Endothelial cell of umbilical vein (primary cell): ENCODE measurements around the gene ALK. TPM values are rescaled to one million over a fixed set of nuclear protein-coding genes. Genes with fewer than 3 reads are reported as not detected.

Source experiments
- BruUV-seq: library from RNA; stranded (reverse); fragments of 400-500 nt; replicated peaks from 2 replicates; lab custom pipeline; 2021; lab: Mats Ljungman, UMichigan
- CTCF ChIA-PET: fragments of 300-600, 350-600 bp; sonication (Branson Sonifier 250); formaldehyde crosslinking; loops from one replicate; lab custom pipeline; 2021; ENCODE audit warnings: antibody characterized with exemption, inconsistent platforms; lab: Charles Lee
- POLR2A ChIA-PET: fragments of 300-600, 350-600 bp; sonication (Branson Sonifier 250); formaldehyde crosslinking; loops from one replicate; lab custom pipeline; 2021; ENCODE audit warnings: antibody characterized with exemption, inconsistent platforms; lab: Charles Lee
- DNase-seq: peaks from one replicate; pipeline ENCODE4 v3.0.0-alpha.2; 2011; ENCODE audit warnings: low read depth, low spot score
- FAIRE-seq: peaks from 2 replicates; lab custom pipeline; 2011; peaks lifted over from hg19 to GRCh38; lab: Jason Lieb, UNC
- H2AFZ ChIP-seq: 2 replicates; pipeline ENCODE4 v1.6.0; 2012; ENCODE audit warnings: low read depth, low read length, control low read depth, inconsistent platforms
- H3K27ac ChIP-seq: 2 replicates; pipeline ENCODE4 v1.5.1; 2011; ENCODE audit warnings: low read depth, mild to moderate bottlenecking, control low read depth, low read length, moderate library complexity; ENCODE audit not compliant: insufficient read depth
- H3K27me3 ChIP-seq, 2 experiments: 2 replicates each; pipeline versions ENCODE4 v1.6.0 to v1.6.1; 2011; ENCODE audit warnings: low read length in 2 of 2, mixed read lengths in 1 of 2; ENCODE audit not compliant: control insufficient read depth in 2 of 2, insufficient read depth in 2 of 2
- H3K36me3 ChIP-seq, 2 experiments: 2 replicates in 1 of 2; 3 replicates in 1 of 2; pipeline ENCODE4 v1.5.1; 2011; ENCODE audit warnings: low read length in 2 of 2, mild to moderate bottlenecking in 1 of 2, moderate library complexity in 1 of 2; ENCODE audit not compliant: control insufficient read depth in 2 of 2, insufficient read depth in 2 of 2; ENCODE audit errors: extremely low read depth in 1 of 2
- H3K4me1 ChIP-seq: 3 replicates; pipeline ENCODE4 v1.5.1; 2011; ENCODE audit warnings: mild to moderate bottlenecking, low read length; ENCODE audit not compliant: control insufficient read depth, insufficient read depth; ENCODE audit errors: extremely low read depth
- H3K4me2 ChIP-seq: 2 replicates; pipeline ENCODE4 v1.6.1; 2011; ENCODE audit warnings: low read length, control low read depth, mixed read lengths; ENCODE audit not compliant: insufficient read depth
- H3K4me3 ChIP-seq, 3 experiments: fragments of 200-600 bp in 1 of 3; sonication (generic), shearing (Covaris generic) in 1 of 3; replicated peaks in 1 of 3; 2 replicates each; pipeline ENCODE4 v1.5.1; 2011 to 2016; ENCODE audit warnings: control low read depth in 3 of 3, low read length in 3 of 3, mild to moderate bottlenecking in 2 of 3, inconsistent platforms in 1 of 3, low read depth in 1 of 3, moderate library complexity in 1 of 3; ENCODE audit not compliant: insufficient read depth in 1 of 3
- H3K79me2 ChIP-seq: 2 replicates; pipeline ENCODE4 v1.6.0; 2012; ENCODE audit warnings: low read length, inconsistent platforms; ENCODE audit not compliant: control insufficient read depth, insufficient read depth
- H3K9ac ChIP-seq: replicated peaks from 2 replicates; pipeline ENCODE3; 2011; ENCODE audit warnings: low read length, control low read depth; ENCODE audit not compliant: insufficient read depth; ENCODE audit errors: extremely low read depth
- H3K9me1 ChIP-seq: replicated peaks from 3 replicates; pipeline ENCODE4 v1.6.0; 2011; ENCODE audit warnings: mild to moderate bottlenecking, low read length; ENCODE audit not compliant: control insufficient read depth, insufficient read depth; ENCODE audit errors: extremely low read depth
- H3K9me3 ChIP-seq: replicated peaks from 2 replicates; pipeline ENCODE4 v1.5.1; 2012; ENCODE audit warnings: low read length, inconsistent platforms; ENCODE audit not compliant: control insufficient read depth, insufficient read depth
- H4K20me1 ChIP-seq: replicated peaks from 2 replicates; pipeline ENCODE3; 2011; ENCODE audit warnings: mild to moderate bottlenecking, low read length; ENCODE audit not compliant: control insufficient read depth, insufficient read depth; ENCODE audit errors: extremely low read depth
- CTCF ChIP-seq, 2 donors: IDR thresholded peaks; 1 replicate in 1 of 2; 2 replicates in 1 of 2; pipeline ENCODE4 v1.5.1; 2011; ENCODE audit warnings: low read length in 2 of 2, mild to moderate bottlenecking in 2 of 2, moderate library complexity in 2 of 2, control low read depth in 1 of 2, inconsistent platforms in 1 of 2, low read depth in 1 of 2; ENCODE audit not compliant: insufficient read depth in 1 of 2; ENCODE audit errors: extremely low read depth in 1 of 2
- EZH2 ChIP-seq: IDR thresholded peaks from 2 replicates; pipeline ENCODE4 v1.6.1; 2012; ENCODE audit warnings: borderline replicate concordance, low read depth, mild to moderate bottlenecking, moderate library complexity, low read length, inconsistent platforms; ENCODE audit not compliant: severe bottlenecking
- FOS ChIP-seq: IDR thresholded peaks from 2 replicates; pipeline ENCODE4 v1.6.1; 2011; ENCODE audit warnings: mild to moderate bottlenecking, low read length, moderate library complexity, borderline replicate concordance; ENCODE audit not compliant: insufficient read depth
- GATA2 ChIP-seq: IDR thresholded peaks from 2 replicates; pipeline ENCODE4 v1.7.0; 2011; ENCODE audit warnings: low read depth, mild to moderate bottlenecking, moderate library complexity, mixed read lengths, low read length; ENCODE audit not compliant: insufficient read length, insufficient read depth
- MAX ChIP-seq: IDR thresholded peaks from 2 replicates; pipeline ENCODE4 v1.6.1; 2011; ENCODE audit not compliant: insufficient read depth, insufficient read length
- MYC ChIP-seq: IDR thresholded peaks from one replicate; pipeline ENCODE4 v1.6.1; 2011; ENCODE audit warnings: mild to moderate bottlenecking, low read depth, low read length
- POLR2A ChIP-seq: IDR thresholded peaks from 2 replicates; pipeline ENCODE4 v1.6.1; 2012; ENCODE audit warnings: low read depth, mild to moderate bottlenecking, control low read depth, low read length
- POLR2AphosphoS5 ChIP-seq: IDR thresholded peaks from 2 replicates; pipeline ENCODE4 v1.6.1; 2012; ENCODE audit warnings: low read depth, mild to moderate bottlenecking, control low read depth, low read length, moderate library complexity; ENCODE audit not compliant: insufficient read depth
- dilution Hi-C: fragments of 300-500 bp; cut with MboI; formaldehyde crosslinking; loops from one replicate; pipeline ENCODE4 v1.15.0; 2019; ENCODE audit warnings: low sequenced_read_pairs; ENCODE audit not compliant: extremely low pct_ligation_motif_present
- intact Hi-C: fragments of 100-400 bp; cut with micrococcal nuclease; formaldehyde crosslinking; loops from one replicate; pipeline ENCODE4 v1.10.0; 2022
- polyA plus RNA-seq, 4 experiments: library from polyadenylated mRNA; depleted of rRNA in 3 of 4; stranded (reverse) in 3 of 4; unstranded in 1 of 4; fragments of >200 nt; gene quantifications; 2 replicates each; pipeline versions ENCODE4 v1.2.1 to v1.2.3, GENCODE V29; 2011 to 2012; ENCODE audit warnings: missing spikeins in 1 of 4
- total RNA-seq: library from RNA; stranded (reverse); gene quantifications from 2 replicates; pipeline ENCODE4 v1.2.3, GENCODE V29; 2021

Gene ALK
- total and polyA plus RNA-seq, 2 donors (not counting 3 experiments of a cell fraction or from before 2014, with no cell fraction given), result not detected

- DNase-seq (no peak), FAIRE-seq (no peak)
- no peaks in the 10 kb centered on the region for H3K36me3 ChIP-seq
- no peaks in the 10 kb centered on the region for H3K79me2 ChIP-seq
- BruUV-seq, result no TSS peak
- intact Hi-C loops, result no loop called here
- dilution Hi-C loops, result no loop called here
- H3K9ac ChIP-seq, result no peak overlapping the region
- H3K27ac ChIP-seq, result no peak overlapping the region
- H3K9me3 ChIP-seq, result no peaks in the 10 kb centered on the region
- TF ChIP-seq POLR2AphosphoS5 (no peak), FOS (no peak), MYC (no peak), GATA2 (no peak), CTCF (IDR thresholded peaks at IDR 0.05; ENCODE audit: extremely low read depth in 1 of 2, insufficient read depth in 1 of 2, low read depth in 1 of 2, low read length in 2 of 2) (no peak), MAX (no peak), POLR2A (no peak), EZH2 (no peak)
- no peak overlapping the region for H3K4me3 ChIP-seq
- ChIA-PET CTCF (interaction anchor here (1.1 kb wide), 1 partner anchor 24 kb away, joined by 3 read pairs; no protein-coding TSS in a partner anchor), POLR2A (no interaction called here)
- H3K4me2 ChIP-seq, result no peak overlapping the region
- no peaks in the 10 kb centered on the region for H4K20me1 ChIP-seq
- H2AFZ ChIP-seq, result no peak overlapping the region
- no peaks in the 10 kb centered on the region for H3K4me1 ChIP-seq
- H3K27me3 ChIP-seq, result no peaks in the 10 kb centered on the region
- no peaks in the 10 kb centered on the region for H3K9me1 ChIP-seq
Observed at GRCh38 chr2:29898999-29899398, 22.4 kb downstream of the ALK start.
